ENCODE data around the gene RTL10.
"Not testable (repeated sequence)": the region's sequence is repeated elsewhere in the genome, so short reads cannot be mapped to it uniquely, and the experiment has no call there.

DNA sequence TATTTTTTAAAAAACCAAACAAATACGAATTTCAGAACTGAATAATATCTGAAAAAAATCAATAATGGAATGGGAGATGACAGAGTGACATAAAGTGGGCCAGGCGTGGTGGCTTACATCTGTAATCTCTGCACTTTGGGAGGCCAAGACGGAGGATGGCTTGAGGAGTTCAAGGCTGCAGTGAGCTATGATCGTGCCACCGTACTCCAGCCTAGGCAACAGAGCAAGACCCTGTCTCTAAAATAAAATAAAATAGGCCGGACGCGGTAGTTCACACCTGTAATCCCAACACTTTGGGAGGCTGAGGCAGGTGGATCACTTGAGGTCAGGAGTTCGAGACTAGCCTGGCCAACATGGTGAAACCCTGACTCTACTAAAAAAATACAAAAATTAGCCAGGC is 21.3 kb downstream of the RTL10 start:
- TF ChIP-seq, protein P1, sequence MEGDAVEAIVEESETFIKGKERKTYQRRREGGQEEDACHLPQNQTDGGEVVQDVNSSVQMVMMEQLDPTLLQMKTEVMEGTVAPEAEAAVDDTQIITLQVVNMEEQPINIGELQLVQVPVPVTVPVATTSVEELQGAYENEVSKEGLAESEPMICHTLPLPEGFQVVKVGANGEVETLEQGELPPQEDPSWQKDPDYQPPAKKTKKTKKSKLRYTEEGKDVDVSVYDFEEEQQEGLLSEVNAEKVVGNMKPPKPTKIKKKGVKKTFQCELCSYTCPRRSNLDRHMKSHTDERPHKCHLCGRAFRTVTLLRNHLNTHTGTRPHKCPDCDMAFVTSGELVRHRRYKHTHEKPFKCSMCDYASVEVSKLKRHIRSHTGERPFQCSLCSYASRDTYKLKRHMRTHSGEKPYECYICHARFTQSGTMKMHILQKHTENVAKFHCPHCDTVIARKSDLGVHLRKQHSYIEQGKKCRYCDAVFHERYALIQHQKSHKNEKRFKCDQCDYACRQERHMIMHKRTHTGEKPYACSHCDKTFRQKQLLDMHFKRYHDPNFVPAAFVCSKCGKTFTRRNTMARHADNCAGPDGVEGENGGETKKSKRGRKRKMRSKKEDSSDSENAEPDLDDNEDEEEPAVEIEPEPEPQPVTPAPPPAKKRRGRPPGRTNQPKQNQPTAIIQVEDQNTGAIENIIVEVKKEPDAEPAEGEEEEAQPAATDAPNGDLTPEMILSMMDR (IDR thresholded peaks at IDR 0.05) = not testable (repeated sequence)
- TF ChIP-seq POLR2A, EP300 (IDR thresholded peaks at IDR 0.05): not testable (repeated sequence)

All from ovary (tissue), 3 donors.